Stimulated activated naive CD8-positive, alpha-beta T cell treated with anti-CD3 and anti-CD28 coated beads, Interleukin-15, Interleukin-2, amounts not matched to agents 100 U/mL and 50 U/mL, for 24 hours (primary cell): ENCODE measurements around the gene ZC3H12C.

Source experiments
- ATAC-seq: fragments of 150-1000 bp; cut with Tn5 transposase; one replicate; pipeline ENCODE4 v1.10.0; 2021
- DNase-seq: peaks from one replicate; pipeline ENCODE4 v3.0.0; 2021

Gene ZC3H12C

DNA sequence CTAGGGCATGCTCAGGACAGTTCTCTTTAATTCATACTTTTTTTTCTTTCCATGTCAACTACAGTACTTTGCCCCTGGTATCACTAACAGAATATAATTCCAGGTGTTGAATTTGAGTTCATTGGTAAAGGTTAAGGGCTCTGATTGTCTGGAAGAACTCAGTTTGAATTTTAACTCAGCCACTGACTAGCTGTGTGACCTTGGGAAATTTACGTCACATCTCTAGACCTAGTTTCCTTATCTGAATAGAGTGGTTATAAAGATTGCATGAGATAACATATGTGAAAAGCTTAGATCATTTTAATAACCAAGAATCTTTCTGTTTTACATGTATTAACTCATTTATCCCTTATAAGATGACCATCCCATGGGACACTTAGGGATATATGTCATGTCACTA, 15.8 kb upstream of the ZC3H12C start:
- ATAC-seq (no peak), DNase-seq (no peak)

GRCh38 chr11:110077831-110078325, 15.3 kb upstream of the ZC3H12C start:
- ATAC-seq (peak; percentile 87), DNase-seq (peak; percentile 25)

GRCh38 chr11:110078923-110079544, 14.2 kb upstream of the ZC3H12C start:
- no peak for ATAC-seq
- no peak for DNase-seq

DNA sequence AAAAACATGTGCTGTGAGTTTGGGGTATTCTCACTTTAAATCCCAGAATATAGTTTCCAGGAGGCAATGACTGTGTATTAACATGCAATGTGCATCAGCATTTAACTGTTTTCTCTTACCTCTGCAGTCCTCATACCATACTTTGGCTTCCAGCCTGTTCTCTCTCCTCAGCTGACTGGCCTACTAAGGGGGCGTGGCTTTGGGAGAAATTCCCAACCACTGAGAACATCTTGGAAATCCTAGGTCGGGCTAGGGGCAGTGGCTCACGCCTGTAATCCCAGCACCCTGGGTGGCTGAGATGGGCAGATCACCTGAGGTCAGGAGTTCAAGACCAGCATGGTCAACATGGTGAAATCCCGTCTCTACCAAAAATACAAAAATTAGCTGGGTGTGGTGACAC, 13.5 kb upstream of the ZC3H12C start:
- DNase-seq (no peak), ATAC-seq (no peak)

DNA sequence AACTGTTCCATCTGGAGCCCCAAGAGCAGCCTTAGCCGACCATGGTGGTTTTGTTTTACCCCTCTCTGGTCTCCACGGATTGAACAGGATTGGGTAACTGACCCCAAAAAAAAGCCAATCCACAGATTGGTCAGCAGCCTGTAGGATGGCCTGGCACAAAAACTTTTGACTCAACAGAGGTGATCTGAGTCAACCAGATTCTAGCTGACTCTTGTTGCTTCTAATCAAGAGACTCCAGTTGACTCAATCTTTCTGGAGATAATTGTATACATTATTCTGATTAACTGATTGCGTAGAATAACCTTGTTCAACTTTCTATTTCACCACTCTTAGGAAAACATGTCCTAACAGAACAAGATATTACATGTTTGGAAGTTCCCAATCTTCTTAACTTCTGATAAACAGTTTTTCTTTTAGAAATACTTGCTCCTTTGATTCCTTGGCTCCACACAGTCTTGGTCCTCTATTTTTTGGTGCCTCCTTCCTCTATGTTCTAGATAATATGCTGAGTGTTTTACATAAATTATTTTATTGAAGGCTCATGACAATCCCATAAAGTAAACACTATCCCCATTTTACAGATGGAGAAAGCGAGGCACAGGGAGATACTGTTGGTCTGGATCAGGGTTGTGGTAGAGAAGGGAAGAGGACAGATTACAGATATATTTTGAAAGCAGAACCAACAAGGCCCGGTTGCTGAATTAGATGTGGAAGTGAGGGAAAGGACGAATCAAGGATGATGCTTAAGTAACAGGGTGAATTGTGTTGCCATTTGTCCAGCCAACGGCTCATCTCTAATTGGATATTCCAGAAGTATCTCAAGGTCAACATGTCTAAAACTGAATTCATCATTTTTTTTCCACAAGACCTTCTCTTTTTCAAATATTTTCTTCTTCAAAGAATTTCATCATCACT, 11.5 kb upstream of the ZC3H12C start:
- no peak for ATAC-seq
- DNase-seq, result no peak

GRCh38 chr11:110082899-110083298, 10.3 kb upstream of the ZC3H12C start:
- ATAC-seq (no peak), DNase-seq (no peak)

- no peak for ATAC-seq
- no peak for DNase-seq
Measured at GRCh38 chr11:110085255-110085838, 7.8 kb upstream of the ZC3H12C start.

DNA sequence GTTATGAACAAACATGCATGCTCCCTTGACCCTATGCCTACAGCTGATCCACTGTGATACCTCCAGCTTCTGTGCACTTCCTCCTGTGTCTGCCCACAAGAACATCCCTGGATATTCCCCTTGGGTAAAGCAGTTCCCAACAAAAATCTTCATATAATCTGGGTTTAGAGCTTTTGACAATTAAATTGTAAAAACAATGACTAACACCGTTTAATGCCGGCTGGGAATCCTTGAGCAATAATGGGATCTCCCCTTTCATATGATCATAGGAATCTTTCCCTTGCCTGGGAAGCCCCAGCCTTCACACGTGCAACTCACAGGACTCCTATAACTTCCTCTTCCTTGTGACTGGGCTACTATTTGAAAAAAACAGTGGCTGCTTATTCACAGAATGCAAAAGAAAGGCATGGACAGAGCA, 6.3 kb upstream of the ZC3H12C start:
- ATAC-seq (no peak), DNase-seq (no peak)

DNA sequence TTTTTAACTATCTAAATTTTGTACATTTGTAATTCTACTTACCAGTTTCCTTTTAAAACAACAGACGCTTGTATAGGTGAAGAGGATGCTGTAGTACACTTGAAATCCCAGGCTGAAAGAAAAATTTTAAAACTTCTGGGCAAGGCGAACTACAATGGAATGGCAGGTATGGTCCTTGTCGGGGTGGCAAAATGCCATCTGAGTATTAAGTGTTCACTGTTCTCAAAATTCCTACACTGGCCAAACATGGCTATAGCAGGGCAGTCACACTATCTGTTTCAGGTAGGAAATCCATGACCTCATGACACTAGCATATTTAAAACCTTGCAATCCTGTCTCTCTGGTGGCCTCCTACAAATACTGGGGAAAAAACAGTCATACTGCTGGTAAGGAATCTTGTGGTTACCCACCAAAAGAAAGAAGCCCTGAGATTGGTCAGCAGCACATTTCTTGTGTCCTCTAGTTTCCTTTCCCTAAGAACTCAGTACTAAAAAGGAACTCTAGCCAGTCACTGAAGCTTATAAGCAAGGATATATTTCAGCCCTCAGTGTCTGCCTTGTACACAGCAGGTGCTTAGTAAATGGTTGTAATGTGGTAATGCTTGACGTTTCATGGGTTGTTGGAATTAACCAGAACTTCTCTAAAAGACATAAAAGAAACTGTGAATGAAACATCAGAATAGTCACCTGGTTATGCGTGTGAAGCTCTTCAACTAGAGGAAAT, 5.2 kb upstream of the ZC3H12C start:
- no peak for DNase-seq
- ATAC-seq, result no peak

- no peak for ATAC-seq
Measured at GRCh38 chr11:110088535-110089344, 4.5 kb upstream of the ZC3H12C start.

DNA sequence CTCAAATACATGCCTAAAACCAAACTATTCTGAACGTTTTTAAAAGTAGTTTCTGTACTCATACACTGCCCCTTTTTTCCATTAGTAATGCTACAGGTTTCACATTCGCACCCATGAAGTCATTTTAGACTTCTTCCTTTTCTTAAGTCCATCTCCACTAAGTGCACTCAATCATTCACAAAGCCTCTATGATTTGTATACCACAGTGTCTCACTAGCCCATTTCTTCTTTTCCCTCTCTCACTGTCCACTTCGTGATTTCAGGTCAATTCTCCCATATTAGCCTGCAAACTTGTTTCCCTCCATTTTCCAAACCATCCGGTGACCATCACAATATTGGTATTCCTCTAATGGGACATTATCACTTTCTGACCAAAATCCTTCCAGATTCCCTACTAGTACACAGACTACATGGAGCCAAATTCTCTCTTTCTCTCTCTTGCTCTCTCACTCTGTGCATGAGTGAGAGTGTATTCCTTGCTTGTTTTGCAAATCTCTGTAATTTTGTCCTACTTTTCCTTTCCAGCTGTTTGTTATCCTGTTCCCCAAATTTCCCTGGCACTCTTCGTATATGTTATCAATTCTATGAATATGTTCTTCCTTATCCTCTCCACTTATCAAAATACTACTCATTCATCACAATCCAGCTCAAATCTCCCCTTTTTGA, 3.4 kb upstream of the ZC3H12C start:
- ATAC-seq, result no peak
- DNase-seq, result no peak

More at GRCh38 chr11:110088535-110089344, 4.5 kb upstream of the ZC3H12C start:
- DNase-seq, result no peak

DNA sequence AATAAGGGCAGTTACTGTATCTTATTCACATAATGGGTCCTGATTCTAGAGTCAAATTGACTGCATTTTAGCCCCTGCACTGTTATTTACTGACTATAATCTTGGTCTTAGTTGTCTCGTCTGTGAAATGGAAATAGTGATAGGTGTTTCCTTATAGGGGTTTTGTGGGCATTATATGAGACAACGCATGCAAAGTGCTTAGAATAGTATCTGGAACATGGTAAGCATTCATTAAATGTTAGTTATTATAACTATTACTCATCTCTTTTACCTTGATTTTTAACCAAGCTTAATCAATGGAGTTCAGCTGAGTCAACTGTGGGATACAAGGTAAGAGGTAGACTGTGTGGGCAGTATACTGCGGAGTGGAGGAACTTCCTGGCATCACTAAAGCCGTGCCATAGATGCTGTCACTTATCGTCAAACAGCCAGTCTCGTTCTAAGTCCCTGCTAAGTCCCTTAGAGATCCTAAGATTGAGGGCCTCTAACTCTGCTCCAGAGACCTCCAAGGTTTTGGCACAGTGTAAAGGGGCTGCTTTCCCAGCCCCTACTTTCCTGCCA, 2.6 kb upstream of the ZC3H12C start:
- DNase-seq, result no peak
- ATAC-seq, result peak; percentile 37

DNA sequence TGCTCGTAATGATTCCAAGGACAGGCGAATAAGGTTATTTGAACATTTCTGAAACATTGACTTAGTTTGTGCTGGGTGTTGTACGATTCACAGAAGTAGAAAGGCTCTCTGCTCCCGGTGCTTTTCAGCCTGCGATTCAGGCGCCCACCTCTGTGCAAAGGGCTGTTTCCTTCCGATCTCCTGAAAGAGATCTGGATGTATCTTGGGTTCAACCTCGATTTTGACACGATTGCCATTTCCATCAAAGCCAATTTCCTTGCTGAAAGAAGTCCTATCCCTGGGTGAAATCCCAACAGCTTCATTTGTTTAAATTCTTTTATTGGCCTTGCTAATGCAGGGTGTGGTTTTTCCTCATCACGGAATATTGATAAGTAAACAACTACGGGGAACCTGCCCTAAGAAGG, 1.1 kb upstream of the ZC3H12C start:
- ATAC-seq (no peak), DNase-seq (no peak)

DNA sequence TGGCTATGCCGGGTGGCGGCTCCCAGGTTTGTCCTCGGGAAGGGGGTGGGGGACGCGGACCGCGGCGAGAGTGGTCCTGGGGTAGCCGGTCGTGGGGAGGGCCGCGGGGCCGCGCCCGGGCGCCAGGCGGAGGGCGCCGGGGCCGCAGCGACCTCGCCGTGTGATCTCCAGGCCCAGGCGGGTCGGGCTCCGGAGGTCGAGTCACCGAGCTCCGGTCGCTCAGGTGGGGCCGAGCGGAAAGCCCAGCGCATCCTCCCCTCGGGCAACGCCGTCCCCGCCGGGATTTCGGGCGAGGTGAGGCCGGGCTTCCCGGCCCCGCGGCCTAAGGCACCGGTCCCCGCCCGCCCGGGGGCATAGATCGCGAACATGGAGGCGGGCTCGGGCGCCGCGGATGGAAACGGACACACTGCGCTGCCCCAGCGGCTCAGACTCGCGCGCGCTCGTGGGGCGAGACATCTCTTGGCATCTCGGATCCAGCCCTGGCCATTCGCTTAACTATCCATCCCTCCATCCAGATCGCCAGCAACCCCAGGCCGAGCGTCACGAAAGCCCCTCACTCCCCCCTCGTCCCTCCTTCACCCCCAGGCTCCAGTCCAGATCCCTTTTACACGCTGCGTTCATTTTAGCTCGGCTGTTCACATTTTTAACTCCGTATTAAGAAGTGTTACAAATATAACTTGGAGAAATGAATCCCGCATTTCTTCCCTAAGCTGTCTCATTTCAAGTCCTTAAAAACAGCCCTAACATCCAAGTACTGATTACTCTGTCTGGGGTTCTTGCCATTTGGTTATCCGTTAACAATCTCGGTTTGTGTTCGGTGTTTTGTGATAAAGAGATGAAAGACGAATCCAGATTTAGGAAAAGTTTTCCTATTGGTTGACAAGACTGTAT, 460 bp downstream of the ZC3H12C start:
- ATAC-seq, result no peak
- peak; percentile 27 for DNase-seq

GRCh38 chr11:110094298-110095285, 1.4 kb downstream of the ZC3H12C start:
- ATAC-seq, result no peak
- DNase-seq, result no peak

DNA sequence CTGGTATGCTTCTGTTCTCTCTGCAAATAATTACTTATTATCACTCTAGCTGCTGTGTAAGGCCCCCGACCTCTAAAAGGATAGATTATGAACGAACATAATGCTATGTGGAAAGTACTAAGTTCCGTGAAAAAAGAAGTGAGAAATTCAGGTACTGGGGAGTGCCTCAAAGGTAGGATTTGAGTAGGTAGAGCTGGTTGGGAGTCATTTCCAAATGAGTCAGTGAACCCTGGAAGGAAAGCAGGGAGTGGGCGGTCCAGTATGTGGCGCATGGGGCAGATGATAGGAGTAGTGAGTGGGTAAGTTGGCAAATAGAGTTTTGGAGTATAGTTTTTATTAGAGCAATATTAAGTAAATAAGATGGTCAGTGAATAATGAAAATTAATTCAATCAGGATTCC, 2.4 kb downstream of the ZC3H12C start:
- no peak for ATAC-seq
- no peak for DNase-seq

GRCh38 chr11:110096496-110096895, 3.3 kb downstream of the ZC3H12C start:
- ATAC-seq (no peak), DNase-seq (no peak)

DNA sequence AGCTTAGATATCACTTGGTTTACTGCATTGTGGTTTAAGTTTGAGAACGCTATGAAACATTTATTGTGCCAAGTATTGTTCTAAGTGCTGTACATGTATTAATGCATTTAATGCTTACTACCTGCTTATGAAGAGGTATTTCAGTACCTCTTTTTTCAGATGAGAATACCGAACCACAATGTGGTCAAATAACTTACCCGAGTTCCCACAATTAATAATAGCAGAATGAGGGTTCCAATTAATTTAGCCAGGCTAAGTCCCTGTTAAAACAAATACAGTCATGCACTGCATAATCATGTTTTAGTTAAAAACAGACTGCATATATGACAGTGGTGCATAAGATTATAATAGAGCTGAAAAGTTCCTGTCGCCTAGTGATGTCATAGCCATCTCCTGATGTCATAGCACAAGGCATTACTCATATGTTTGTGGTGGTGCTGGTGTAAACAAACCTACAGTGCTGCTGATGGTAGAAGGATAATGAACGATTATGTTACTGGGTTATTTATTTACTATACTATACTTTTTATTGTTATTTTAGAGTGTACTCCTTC, 4.3 kb downstream of the ZC3H12C start:
- ATAC-seq, result no peak
- no peak for DNase-seq
